A673 (cell line): ENCODE data around the gene ENDOG.

Source experiments
- EZH2 ChIP-seq: fragments of 200-600 bp; sonication (generic); IDR thresholded peaks from 2 replicates; pipeline ENCODE4 v1.6.1; 2017; ENCODE audit warnings: borderline replicate concordance, low read depth, mild to moderate bottlenecking, mixed read lengths, antibody characterized with exemption, low read length; ENCODE audit not compliant: poor library complexity, severe bottlenecking
- TF ChIP-seq, protein P1 (sequence below): fragments of 300-800, 200-600 bp; sonication (generic); conservative IDR thresholded peaks from 2 replicates; pipeline ENCODE4 v1.5.1; 2017; ENCODE audit warnings: low read depth, mild to moderate bottlenecking, antibody characterized with exemption, low read length, moderate library complexity, mixed read lengths

DNA sequence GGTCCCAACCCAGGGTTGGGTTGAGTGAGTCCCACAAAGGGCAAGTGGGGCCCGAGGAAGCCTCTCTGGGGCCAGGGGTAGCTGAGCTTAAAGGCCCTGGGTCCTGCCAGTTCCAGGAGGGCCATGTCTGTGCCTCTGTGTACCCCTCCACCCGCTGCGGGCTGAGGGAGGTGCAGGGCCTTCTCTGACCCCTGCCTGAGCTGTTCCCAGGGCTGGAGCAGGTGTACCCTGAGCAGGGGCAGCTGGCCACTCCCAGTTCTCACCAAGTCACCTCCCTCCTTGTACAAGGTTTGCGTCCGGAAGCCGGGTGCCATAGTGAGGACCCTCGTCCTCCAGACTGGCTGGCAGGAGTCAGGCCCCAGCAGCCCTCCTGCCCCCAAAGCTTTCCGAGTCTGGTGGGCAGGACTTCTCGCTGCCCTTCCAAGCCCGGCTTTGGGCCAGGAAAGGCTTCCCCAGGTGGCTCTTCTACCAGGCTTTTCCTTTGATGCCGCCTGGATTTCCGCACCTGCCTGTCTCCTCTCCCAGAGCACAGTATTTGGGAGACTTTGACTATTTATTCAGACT lies 9.2 kb upstream of the ENDOG start:
- TF ChIP-seq, protein P1, sequence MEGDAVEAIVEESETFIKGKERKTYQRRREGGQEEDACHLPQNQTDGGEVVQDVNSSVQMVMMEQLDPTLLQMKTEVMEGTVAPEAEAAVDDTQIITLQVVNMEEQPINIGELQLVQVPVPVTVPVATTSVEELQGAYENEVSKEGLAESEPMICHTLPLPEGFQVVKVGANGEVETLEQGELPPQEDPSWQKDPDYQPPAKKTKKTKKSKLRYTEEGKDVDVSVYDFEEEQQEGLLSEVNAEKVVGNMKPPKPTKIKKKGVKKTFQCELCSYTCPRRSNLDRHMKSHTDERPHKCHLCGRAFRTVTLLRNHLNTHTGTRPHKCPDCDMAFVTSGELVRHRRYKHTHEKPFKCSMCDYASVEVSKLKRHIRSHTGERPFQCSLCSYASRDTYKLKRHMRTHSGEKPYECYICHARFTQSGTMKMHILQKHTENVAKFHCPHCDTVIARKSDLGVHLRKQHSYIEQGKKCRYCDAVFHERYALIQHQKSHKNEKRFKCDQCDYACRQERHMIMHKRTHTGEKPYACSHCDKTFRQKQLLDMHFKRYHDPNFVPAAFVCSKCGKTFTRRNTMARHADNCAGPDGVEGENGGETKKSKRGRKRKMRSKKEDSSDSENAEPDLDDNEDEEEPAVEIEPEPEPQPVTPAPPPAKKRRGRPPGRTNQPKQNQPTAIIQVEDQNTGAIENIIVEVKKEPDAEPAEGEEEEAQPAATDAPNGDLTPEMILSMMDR = no peak
- TF ChIP-seq EZH2 = no peak
